HPDE6-E6E7 (cell line): ENCODE measurements around the gene OR51V1.

ENCODE experiments used
- DNase-seq: peaks from one replicate; pipeline ENCODE4 v3.0.0; 2011; ENCODE audit warnings: missing footprints; ENCODE audit errors: extremely low spot score

Gene OR51V1

GRCh38 chr11:5230266-5230665, 29.8 kb upstream of the OR51V1 start:
- no peak for DNase-seq

- no peak for DNase-seq
Measured at GRCh38 chr11:5229796-5230195, 29.3 kb upstream of the OR51V1 start.

DNA sequence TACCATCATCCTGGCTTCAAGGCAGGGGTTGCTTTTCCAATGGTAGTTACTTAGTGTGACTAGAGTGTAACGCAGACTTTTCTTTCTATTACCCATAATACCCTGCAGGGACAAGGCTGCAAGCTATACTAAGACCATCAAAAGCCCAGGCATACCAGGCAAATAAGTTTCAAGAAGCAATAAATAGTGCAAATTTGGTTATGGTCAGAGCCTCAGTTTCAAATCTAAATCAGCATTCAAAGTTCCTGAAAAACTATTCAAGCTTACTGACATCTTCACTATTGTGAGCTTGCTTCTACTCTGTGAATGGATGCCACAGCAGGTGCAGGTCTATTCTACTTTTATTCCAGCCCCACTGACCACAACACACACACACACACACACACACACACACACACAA, 28.9 kb upstream of the OR51V1 start:
- DNase-seq, result no peak

- DNase-seq, result no peak
Measured at GRCh38 chr11:5228124-5228523, 27.6 kb upstream of the OR51V1 start.

DNA sequence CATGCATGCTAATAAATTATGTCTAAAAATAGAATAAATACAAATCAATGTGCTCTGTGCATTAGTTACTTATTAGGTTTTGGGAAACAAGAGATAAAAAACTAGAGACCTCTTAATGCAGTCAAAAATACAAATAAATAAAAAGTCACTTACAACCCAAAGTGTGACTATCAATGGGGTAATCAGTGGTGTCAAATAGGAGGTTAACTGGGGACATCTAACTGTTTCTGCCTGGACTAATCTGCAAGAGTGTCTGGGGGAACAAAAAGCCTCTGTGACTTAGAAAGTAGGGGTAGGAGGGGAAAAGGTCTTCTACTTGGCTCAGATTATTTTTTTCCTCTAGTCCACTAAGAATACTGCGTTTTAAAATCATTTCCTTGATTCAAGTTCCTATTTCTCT, 27.2 kb upstream of the OR51V1 start:
- DNase-seq, result no peak

DNA sequence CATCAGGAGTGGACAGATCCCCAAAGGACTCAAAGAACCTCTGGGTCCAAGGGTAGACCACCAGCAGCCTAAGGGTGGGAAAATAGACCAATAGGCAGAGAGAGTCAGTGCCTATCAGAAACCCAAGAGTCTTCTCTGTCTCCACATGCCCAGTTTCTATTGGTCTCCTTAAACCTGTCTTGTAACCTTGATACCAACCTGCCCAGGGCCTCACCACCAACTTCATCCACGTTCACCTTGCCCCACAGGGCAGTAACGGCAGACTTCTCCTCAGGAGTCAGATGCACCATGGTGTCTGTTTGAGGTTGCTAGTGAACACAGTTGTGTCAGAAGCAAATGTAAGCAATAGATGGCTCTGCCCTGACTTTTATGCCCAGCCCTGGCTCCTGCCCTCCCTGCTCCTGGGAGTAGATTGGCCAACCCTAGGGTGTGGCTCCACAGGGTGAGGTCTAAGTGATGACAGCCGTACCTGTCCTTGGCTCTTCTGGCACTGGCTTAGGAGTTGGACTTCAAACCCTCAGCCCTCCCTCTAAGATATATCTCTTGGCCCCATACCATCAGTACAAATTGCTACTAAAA, 26.3 kb upstream of the OR51V1 start, which contains the start of gene HBB:
Gene HBB (minus strand): TSS at position 340 of the 579 bp plus-strand sequence. CDS start 50 bp downstream, at position 290.
- no peak for DNase-seq

DNA sequence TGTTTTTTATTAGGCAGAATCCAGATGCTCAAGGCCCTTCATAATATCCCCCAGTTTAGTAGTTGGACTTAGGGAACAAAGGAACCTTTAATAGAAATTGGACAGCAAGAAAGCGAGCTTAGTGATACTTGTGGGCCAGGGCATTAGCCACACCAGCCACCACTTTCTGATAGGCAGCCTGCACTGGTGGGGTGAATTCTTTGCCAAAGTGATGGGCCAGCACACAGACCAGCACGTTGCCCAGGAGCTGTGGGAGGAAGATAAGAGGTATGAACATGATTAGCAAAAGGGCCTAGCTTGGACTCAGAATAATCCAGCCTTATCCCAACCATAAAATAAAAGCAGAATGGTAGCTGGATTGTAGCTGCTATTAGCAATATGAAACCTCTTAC, 25.0 kb upstream of the OR51V1 start:
- no peak for DNase-seq

DNA sequence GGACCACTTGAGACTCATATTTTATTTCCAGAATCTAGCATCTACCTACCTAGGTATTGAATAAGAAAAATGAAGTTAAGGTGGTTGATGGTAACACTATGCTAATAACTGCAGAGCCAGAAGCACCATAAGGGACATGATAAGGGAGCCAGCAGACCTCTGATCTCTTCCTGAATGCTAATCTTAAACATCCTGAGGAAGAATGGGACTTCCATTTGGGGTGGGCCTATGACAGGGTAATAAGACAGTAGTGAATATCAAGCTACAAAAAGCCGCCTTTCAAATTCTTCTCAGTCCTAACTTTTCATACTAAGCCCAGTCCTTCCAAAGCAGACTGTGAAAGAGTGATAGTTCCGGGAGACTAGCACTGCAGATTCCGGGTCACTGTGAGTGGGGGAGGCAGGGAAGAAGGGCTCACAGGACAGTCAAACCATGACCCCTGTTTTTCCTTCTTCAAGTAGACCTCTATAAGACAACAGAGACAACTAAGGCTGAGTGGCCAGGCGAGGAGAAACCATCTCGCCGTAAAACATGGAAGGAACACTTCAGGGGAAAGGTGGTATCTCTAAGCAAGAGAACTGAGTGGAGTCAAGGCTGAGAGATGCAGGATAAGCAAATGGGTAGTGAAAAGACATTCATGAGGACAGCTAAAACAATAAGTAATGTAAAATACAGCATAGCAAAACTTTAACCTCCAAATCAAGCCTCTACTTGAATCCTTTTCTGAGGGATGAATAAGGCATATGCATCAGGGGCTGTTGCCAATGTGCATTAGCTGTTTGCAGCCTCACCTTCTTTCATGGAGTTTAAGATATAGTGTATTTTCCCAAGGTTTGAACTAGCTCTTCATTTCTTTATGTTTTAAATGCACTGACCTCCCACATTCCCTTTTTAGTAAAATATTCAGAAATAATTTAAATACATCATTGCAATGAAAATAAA, 24.3 kb upstream of the OR51V1 start:
- DNase-seq, result no peak

DNA sequence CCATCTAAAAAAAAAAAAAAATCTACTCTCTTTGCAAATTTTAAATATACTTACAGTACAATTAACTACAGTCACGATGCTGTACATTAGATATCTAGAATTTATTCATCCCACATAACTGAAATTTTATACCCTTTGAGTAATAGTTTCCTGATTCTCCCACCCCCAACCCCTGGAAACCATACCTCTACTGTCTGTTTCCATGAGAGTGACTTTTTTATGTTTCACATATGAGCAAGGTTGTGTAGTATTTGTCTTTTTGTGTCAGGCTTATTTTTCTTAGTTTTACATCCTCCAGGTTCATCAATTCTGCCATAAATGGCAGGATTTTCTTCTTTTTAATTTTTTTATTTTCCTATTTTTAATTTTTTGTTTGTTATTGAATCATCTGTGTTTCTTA, 23.2 kb upstream of the OR51V1 start:
- DNase-seq, result no peak

DNA sequence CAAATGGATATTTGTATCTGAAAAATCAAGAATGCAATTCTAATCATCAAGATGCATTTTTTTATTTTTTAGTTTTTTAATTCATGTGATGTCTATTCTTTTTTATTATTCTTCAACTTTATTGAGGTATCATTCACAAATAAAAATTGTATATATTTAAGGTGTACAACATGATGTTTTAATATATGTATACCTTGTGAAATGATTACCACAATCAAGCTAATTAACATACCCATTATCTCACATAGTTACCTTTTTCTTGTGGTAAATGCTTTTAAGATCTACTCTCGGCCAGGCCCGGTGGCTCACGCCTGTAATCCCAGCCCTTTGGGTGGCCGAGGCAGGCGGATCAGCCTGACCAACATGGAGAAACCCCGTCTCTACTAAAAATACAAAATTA, 22.7 kb upstream of the OR51V1 start:
- DNase-seq, result no peak

GRCh38 chr11:5210376-5210885, 9.9 kb upstream of the OR51V1 start:
- no peak for DNase-seq

DNA sequence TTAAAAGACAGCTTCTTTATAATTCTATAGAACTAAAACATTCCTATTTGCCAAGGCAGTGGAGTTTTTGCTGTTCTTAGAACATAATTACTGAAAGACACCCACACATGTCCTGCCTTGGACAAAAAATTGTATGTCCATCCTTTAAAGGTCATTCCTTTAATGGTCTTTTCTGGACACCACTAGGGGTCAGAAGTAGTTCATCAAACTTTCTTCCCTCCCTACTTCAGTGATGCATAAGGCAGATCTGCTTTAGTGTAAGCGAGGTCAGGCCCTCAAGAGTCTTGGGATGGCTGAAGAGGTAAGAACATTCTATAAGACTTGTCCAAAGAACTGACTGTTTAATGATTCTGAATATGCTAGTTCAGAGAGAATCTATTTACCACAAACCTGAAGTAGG, 4.3 kb upstream of the OR51V1 start:
- peak; percentile 49 for DNase-seq

DNA sequence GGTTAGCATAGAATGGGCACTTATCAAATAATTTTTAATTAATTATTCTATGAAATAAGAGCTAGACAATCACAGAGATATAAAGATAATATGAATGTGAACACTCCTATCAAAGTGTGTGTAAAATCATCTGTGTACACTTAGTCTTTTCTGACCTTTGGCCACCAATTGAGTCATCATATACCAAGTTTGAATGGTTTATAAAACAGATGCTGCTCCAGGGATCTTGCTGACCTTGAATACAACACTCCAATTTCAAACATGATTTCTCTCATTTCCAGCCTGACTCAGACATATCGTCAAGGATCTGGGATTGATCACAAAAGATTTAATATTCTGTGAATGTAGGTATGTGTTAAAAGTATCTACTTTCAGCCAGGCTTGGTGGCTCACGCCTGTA, 2.9 kb upstream of the OR51V1 start:
- no peak for DNase-seq

DNA sequence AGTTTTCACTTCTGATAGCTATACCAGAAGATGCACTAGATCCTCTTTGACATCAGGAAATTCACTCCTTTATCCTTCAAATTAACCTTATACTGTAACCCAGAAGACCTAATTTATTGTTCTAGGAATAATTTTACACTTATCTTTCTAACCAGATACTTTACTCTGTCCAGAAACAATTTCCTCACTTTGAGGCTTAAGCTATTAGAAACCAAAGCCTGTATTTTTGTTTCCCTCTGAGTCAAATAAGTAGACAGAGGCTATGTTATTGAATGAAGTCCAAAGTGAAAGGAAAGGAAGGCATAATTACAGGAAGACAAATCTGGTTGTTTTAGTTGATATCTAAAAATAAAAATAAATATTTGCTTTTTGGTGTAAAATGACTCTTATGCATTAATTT, 2.2 kb downstream of the OR51V1 start:
- DNase-seq, result no peak

- no peak for DNase-seq
Measured at GRCh38 chr11:5197536-5197935, 2.9 kb downstream of the OR51V1 start.

DNA sequence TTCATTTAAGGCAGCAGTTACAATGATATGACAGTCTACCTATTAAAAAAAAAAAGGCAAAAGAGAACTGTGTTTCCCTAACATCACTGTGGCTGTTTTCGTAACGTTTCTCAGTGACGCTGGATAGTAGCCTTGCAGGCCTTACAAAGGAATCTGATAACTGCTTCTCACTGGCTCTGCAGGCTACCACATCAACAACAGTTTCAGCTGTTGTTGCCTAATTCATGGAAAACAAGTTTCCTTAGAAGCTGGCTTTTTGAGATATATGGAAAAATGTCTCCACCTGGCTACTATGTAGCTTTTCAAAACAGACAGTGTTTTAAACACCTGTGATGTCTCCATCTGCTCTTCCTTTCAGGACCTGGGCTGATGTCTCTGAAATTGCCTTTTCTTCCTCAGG, 3.8 kb downstream of the OR51V1 start:
- no peak for DNase-seq

- no peak for DNase-seq
Measured at GRCh38 chr11:5196067-5196466, 4.4 kb downstream of the OR51V1 start.

GRCh38 chr11:5192738-5193137, 7.7 kb downstream of the OR51V1 start:
- no peak for DNase-seq

DNA sequence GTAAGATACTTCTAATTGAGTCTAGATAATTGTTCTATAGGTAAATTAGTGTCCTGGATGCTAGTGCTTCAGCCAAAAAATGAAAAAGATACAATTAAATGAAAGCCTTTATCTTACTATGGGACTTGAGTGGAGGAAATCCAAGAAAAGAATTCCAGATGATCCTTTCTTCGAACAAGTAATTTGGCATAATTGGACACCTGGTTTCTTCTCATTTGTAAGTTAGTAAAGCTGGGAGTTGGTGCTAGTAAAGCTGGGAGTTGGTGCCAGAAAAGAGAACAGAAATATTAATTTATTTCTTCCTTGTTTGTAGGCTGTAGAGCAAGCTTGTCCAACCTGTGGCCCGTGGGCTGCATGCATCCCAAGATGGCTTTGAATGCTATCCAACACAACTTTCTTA, 12.3 kb downstream of the OR51V1 start:
- DNase-seq, result no peak

- no peak for DNase-seq
Measured at GRCh38 chr11:5178046-5178837, 22.2 kb downstream of the OR51V1 start.

DNA sequence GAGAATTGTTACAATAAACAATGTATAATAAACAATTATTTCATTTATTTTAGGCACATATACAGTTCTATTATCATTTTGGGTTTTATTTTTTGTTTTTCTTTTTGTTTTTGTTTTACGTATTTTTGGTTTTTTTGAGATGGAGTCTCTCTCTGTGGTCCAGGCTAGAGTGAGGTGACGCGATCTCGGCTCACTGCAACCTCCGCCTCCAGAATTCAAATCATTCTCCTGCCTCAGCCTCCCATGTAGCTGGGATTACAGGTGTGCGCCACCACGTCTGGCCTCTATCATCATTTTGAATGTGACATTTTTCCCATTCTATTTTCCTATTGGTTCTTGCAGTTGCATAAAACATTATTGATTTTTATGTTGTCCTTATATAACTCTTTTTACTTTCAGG, 25.5 kb downstream of the OR51V1 start:
- no peak for DNase-seq

DNA sequence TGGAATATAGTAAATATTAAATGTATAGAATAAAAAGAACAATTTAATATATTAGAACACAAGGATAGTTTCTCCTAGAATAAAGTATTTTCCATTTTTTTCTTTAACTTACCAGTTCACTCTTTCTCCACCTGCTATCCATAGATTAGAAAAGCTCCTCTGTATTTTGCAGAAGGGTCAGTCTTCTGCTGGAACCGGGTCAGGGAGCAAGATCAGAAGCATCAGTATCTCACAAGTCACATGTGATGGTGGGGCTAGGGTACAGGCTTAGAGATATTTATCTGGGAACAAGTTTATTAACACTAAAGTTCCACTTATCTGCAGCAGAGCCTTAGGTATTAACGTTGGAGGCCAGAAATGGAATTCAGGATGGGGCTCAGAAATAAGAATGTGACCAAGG, 28.6 kb downstream of the OR51V1 start:
- DNase-seq, result no peak
